Urinary bladder (tissue), 4 donors: ENCODE data around the gene AHDC1. TPM values are rescaled to one million over a fixed set of nuclear protein-coding genes. Genes with fewer than 3 reads are reported as not detected.

Experiments
- DNase-seq: peaks from one replicate; pipeline ENCODE4 v3.0.0-alpha.2; 2015; ENCODE audit errors: extremely low spot score
- H3K27ac ChIP-seq: one replicate; pipeline ENCODE4 v1.5.1; 2013; ENCODE audit warnings: low read depth, mild to moderate bottlenecking, moderate library complexity
- H3K36me3 ChIP-seq: one replicate; pipeline ENCODE4 v1.6.1; 2013; ENCODE audit warnings: mild to moderate bottlenecking, moderate library complexity; ENCODE audit not compliant: insufficient read depth
- H3K4me1 ChIP-seq: one replicate; pipeline ENCODE4 v1.6.1; 2013; ENCODE audit warnings: mild to moderate bottlenecking, moderate library complexity; ENCODE audit not compliant: insufficient read depth
- H3K4me3 ChIP-seq: one replicate; pipeline ENCODE4 v1.5.1; 2013; ENCODE audit warnings: low read depth, low read length
- WGBS: extraction: QIAGEN DNeasy Blood & Tissue Kit; methylation state at CpG from one replicate; pipeline ENCODE4 v1.1.7; 2013; 5-methylcytosine and 5-hydroxymethylcytosine counted together
- polyA plus RNA-seq: library from polyadenylated mRNA; stranded (reverse); fragments of 200-250 nt; gene quantifications from one replicate; pipeline ENCODE4 v1.2.3, GENCODE V29; 2013
- total RNA-seq: library from RNA; depleted of rRNA; stranded (reverse); fragments of >200 nt; gene quantifications from one replicate; pipeline ENCODE4 v1.2.3, GENCODE V29; 2014
- donor health status: healthy with polysubstance abuse.
- donor health status: healthy.

AHDC1 gene
- total and polyA plus RNA-seq, 2 donors, result 19.0 to 44.8 TPM

DNA sequence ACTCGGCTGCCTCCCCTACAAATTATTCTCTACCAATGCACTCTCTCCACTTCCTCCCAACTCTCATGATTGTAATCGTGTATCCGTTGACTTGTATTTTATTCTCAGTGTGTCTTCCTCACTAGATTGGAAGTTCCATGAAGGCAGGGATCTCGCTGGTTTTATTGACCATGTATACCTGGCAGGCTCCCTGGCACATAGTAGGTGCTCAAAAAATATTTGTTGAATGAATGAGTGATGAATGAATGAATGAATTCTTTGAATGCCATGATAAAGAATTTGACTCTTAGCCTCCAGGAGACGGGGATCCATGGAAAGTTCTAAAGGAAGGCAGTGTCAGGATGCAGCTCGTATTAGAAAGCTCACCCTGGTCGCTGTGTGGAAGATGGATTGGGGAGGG is 85.1 kb downstream of the AHDC1 start:
- Histone ChIP-seq H3K36me3 (no peaks in the 10 kb centered on the region), H3K4me1 (peaks cover 2% of the 10 kb centered on the region), H3K4me3 (no peak overlapping the region), H3K27ac (no peak overlapping the region)
- DNase-seq, result no peak
- 87% methylated on average over 7 of the region's 7 CpGs for WGBS

DNA sequence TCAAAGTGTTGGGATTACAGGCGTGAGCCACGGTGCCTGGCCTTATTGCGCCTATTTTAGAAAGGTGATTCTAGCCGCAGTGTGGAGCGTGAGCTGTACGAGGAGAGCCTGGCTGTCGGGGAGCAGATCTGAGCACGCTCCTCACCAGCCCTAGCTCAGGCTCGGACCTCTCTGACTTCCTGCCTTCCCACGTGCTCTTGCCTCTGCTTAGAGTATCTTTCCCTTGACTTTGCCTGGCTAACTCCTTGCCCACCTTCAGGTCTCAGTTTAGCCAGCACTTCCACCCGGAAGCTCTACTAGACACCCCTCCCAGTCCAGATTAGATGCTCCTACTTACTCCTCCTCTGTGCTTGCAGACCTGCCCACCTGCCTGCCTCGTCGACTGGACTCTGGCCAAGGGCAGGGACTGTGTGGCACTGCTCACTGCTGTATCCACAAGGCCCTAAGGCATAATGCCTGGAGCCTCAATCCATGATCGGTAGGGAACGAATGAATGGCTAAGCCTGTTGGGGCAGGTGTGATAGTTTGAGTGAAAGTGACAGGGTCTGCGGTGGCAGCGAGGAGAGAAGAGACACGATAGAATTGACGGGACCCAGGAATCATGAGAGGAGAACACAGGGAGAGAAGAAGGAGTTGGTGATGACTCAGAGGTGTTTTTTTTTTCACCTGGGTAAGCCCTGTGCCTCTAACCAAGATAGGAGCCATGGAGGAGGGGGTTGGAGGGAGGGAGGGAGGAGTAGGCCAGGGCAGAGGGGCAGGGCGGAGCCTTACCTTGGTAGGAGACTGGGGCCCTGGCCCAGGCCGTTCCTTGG is 85.8 kb downstream of the AHDC1 start:
- Histone ChIP-seq H3K4me3 (no peak overlapping the region), H3K27ac (peak overlapping the region; percentile 29), H3K4me1 (no peaks in the 10 kb centered on the region), H3K36me3 (no peaks in the 10 kb centered on the region)
- DNase-seq, result no peak
- WGBS, result 74% methylated on average over 21 of the region's 21 CpGs

- no peak for DNase-seq
- Histone ChIP-seq H3K27ac (no peak overlapping the region), H3K36me3 (no peaks in the 10 kb centered on the region), H3K4me3 (no peak overlapping the region), H3K4me1 (no peaks in the 10 kb centered on the region)
- 79% methylated on average over 2 of the region's 2 CpGs for whole genome bisulfite sequencing
Measured at GRCh38 chr1:27517301-27517700, 86.6 kb downstream of the AHDC1 start.

- H3K27ac ChIP-seq, result no peak overlapping the region
- no peaks in the 10 kb centered on the region for H3K4me1 ChIP-seq
- no peaks in the 10 kb centered on the region for H3K36me3 ChIP-seq
- H3K4me3 ChIP-seq, result no peak overlapping the region
- DNase-seq, result no peak
- WGBS, result 88% methylated on average over 3 of the region's 3 CpGs
Measured at GRCh38 chr1:27515626-27516025, 88.3 kb downstream of the AHDC1 start.

DNA sequence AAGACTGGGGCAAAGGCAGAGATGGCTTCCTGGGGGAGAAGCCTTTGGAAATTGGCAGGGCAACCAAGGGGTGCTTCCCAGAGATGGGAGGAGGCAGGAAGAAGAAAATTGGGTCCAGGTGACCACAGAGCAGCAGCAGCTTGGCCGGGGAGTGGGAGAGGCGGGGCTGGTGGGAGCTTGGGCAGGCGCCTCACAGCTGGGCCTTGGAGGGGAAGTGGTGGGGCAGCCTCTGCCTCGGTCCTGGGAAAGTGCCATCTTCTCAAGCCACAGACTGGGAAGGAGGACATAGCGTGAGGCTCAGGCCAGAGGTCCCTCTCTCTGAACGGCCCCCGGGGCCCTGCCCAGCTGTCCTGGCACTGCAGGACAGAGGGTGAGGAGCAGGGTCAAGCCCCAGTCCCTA is 90.0 kb downstream of the AHDC1 start:
- no peak overlapping the region for H3K4me3 ChIP-seq
- no peaks in the 10 kb centered on the region for H3K36me3 ChIP-seq
- H3K27ac ChIP-seq, result no peak overlapping the region
- WGBS, result 44% methylated on average over 7 of the region's 7 CpGs
- no peaks in the 10 kb centered on the region for H3K4me1 ChIP-seq
- no peak for DNase-seq

DNA sequence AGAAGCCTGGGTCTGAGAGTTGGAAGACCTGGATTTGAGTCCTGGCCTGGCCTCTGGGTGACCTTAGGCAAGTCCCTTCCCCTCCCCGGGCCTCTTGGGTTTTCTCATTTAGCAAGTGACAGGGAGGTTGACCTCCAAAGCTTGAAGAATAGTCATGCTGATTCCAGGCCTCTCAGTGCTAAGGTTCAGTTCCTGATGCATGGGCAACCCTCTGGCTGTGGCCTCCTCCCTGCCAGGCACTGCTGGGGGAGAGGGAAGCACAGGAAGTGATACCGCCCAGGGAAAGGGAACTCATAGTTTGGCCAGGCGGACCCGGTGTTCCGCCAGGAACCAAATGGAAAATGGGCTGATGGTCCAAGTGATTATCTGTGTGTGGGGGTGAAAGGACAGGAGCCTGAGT is 90.4 kb downstream of the AHDC1 start:
- Histone ChIP-seq H3K4me1 (no peaks in the 10 kb centered on the region), H3K27ac (no peak overlapping the region)

DNA sequence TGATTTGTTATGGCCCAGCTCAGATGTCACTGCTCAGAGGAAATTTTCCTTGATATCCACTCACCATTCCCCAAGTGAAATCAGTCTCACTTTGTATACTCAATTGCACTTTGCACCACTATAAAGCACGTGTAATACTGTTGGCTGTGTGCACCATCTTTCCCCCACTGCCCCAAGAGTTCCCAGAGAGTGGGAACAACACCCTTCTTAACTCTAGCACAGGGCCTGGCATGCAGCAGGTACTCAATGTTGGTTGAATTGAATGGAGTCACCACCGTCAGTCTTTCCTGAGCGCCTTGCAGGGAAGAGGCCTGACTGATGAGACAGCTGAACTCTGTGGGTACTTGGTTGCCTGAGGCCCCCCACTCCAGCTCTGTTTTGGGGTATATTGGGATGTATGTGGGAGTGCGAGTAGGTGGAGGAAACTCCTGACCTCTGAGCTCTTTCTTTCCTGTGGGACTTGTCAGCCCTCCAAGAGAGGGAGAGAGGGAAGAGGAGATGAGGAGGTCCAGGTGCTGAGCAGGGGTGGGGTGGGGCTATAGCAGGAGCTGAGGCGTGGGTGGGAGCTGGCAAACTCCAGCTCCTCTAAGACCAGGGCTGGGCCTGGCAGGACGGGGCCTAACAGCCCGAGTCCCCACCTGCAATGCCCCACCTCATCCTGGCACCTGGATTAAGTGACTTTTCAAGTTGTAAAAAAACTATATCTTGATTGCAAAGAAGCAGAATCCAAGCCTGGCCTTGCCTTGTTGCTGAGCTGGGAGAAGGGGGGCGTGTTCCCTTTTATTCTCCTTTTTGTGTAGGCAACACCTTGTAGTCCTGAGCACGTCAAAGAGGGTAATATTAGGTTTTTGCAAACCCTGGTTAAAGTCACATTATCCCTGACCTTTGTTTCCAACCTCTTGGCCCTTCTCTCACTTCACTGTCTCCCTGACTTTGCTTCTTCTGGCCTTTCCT is 94.5 kb downstream of the AHDC1 start:
- H3K27ac ChIP-seq, result no peak overlapping the region
- WGBS, result 73% methylated on average over 9 of the region's 9 CpGs
- no peaks in the 10 kb centered on the region for H3K36me3 ChIP-seq
- H3K4me3 ChIP-seq, result no peak overlapping the region
- H3K4me1 ChIP-seq, result no peaks in the 10 kb centered on the region
- no peak for DNase-seq

More for the DNA sequence above, 90.4 kb downstream of the AHDC1 start:
- no peak for DNase-seq
- H3K36me3 ChIP-seq, result no peaks in the 10 kb centered on the region
- WGBS, result 65% methylated on average over 5 of the region's 5 CpGs
- H3K4me3 ChIP-seq, result no peak overlapping the region

DNA sequence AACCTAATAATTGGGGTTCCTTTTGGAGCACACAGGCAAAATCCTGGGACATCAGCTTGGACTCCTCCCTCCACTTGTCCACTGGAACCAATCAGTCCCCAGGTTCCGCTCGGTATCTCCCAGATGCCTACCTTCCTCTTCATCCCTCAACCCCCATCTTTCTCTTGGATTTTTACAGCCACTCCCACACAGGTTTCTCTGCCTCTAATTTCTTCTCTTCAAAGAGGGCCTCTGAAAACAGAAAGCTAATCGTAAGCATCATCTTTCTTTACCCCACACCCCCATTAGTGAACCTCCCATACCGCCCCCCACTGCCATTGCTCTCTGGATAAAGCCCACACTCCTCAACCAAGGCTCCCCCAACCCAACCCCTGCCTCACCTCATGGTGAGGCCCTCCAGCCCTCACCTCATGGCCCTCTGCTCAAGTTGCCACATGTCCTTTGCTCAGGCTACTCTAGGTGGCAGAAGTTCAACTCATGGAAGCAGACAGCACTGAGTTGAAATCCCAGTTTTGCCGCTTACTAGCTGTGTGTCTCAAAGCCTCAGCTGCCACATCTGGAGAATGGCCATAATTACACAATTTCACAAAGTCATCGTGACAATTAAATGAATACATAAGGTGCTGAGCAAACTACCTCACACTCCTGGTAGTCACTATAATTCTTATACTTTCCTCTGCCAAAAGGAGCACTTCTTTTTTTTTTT is 95.8 kb downstream of the AHDC1 start:
- WGBS, result 83% methylated on average over 6 of the region's 6 CpGs

GRCh38 chr1:27506703-27507102 is 97.2 kb downstream of the AHDC1 start:
- no peak overlapping the region for H3K27ac ChIP-seq
- 94% methylated on average over 6 of the region's 6 CpGs for WGBS
- no peak overlapping the region for H3K4me3 ChIP-seq
- no peak for DNase-seq
- no peaks in the 10 kb centered on the region for H3K36me3 ChIP-seq
- peaks cover 2% of the 10 kb centered on the region for H3K4me1 ChIP-seq

More for the DNA sequence above, 95.8 kb downstream of the AHDC1 start:
- DNase-seq, result no peak
- Histone ChIP-seq H3K27ac (no peak overlapping the region), H3K4me1 (peaks cover 2% of the 10 kb centered on the region), H3K36me3 (no peaks in the 10 kb centered on the region), H3K4me3 (no peak overlapping the region)

GRCh38 chr1:27505420-27505680 is 98.6 kb downstream of the AHDC1 start:
- 45% methylated on average over 5 of the region's 5 CpGs for WGBS
- peak overlapping the region; percentile 81 for H3K27ac ChIP-seq
- no peak for DNase-seq
- no peaks in the 10 kb centered on the region for H3K36me3 ChIP-seq
- no peak overlapping the region for H3K4me3 ChIP-seq
- peaks cover 2% of the 10 kb centered on the region for H3K4me1 ChIP-seq

- Histone ChIP-seq H3K4me3 (no peak overlapping the region), H3K36me3 (no peaks in the 10 kb centered on the region), H3K4me1 (peaks cover 2% of the 10 kb centered on the region), H3K27ac (peak overlapping the region; percentile 91)
- WGBS, result 13% methylated on average over 13 of the region's 13 CpGs
- no peak for DNase-seq
Measured at GRCh38 chr1:27504588-27505419, 99.1 kb downstream of the AHDC1 start.

DNA sequence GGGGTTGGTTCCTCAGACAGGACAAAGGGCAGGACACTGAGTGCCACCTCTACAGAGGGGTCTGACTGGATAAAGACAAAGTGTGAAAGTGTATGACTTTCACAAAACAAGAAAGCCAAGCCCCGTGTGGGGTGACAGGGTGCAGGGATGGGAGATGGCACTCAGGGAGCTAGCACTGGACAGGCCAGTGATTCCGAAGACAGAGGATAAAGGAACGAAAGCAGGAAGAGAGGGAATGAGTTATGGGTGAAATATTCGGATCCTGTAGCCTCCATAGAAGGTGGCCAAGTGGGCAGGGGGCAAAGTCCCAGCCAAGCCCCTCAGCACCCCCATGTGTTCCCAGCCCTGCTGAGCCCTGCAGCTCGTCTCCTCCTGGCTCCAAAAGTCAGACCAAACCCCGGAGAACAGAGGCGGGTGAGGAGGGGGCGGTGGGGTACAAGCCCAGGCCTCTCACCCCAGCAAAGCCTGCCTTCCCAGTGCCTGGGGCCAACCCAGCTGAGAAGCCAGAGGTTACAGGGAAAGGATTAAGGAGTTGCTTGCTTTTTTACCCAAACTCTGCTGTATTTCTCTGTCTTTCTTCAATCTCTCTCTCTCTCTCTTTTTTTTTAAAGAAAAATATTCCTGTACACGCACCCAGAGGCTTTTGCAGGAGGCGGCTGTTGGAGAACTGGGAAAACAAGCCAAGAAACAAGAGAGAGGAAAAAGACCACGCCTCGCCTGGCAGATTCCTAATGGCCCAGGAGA is 99.9 kb downstream of the AHDC1 start:
- Histone ChIP-seq H3K27ac (peak overlapping the region; percentile 97), H3K36me3 (no peaks in the 10 kb centered on the region), H3K4me3 (no peak overlapping the region), H3K4me1 (peaks cover 2% of the 10 kb centered on the region)
- 11% methylated on average over 12 of the region's 12 CpGs for WGBS
- DNase-seq, result no peak
